Stimulated activated CD4-positive, alpha-beta T cell treated with anti-CD3 and anti-CD28 coated beads, Interleukin-4, amount 100 ng/mL, for 4 hours (primary cell): ENCODE results near the gene CCL3.
A peak's percentile ranks its signal among the peaks of the same experiment; 100 is the strongest.
"Not testable (repeated sequence)": the region's sequence is repeated elsewhere in the genome, so short reads cannot be mapped to it uniquely, and the experiment has no call there.

Source experiments
- DNase-seq, 2 experiments: peaks; one replicate each; pipeline ENCODE4 v3.0.0-alpha.2; 2020

CCL3 gene

DNA sequence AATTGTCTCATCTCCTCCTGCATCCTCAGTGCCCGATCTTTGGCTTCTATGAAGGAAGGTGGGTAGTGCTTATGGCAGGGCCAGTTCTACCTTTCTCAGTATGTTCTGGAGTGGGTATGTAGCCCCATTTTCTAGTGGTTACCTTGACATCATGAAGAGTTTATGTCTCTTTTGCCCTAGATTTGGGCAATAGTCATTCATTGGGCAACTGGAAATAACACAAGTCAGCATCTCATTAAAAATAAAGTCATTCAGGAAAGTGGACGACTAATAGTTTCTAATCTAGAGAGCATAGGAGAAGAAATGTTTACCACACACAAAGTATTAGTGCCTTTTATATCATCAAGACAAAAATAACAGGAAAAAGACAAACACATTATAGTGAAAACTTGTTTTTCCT lies 6.3 kb downstream of the CCL3 start:
- DNase-seq: not testable (repeated sequence)

DNA sequence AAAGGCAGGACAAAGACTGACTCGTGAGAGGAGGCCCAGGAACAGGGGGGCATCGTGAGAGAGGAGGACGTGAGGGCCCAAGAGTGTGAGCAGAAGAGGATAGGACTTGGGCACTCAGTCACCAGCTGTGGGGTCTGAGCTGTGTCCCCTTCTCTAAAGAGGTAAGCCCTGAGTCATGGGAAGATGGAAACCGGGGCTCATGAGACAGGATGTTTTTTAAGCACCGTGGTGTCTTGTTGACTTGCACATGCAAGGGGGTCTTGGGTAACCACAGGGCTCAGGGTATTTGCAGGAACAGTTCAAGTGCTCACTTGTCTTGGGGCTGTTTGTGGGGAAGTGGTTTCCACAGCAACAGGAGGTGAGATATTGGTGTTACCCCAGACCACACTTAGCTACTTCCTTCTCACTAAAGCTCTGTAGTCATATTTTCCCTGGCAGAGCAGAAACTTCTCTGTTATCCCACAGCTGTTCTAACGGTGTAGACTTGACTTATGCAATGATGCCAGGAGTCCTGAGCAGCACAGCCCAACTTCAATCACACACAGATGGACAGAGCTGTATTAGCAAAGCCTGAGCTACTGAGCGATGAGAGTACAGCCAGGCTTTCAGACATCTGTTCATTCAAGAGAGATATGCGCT lies 7.3 kb downstream of the CCL3 start:
- DNase-seq: peak in 1 of 2 experiments; percentile 23

DNA sequence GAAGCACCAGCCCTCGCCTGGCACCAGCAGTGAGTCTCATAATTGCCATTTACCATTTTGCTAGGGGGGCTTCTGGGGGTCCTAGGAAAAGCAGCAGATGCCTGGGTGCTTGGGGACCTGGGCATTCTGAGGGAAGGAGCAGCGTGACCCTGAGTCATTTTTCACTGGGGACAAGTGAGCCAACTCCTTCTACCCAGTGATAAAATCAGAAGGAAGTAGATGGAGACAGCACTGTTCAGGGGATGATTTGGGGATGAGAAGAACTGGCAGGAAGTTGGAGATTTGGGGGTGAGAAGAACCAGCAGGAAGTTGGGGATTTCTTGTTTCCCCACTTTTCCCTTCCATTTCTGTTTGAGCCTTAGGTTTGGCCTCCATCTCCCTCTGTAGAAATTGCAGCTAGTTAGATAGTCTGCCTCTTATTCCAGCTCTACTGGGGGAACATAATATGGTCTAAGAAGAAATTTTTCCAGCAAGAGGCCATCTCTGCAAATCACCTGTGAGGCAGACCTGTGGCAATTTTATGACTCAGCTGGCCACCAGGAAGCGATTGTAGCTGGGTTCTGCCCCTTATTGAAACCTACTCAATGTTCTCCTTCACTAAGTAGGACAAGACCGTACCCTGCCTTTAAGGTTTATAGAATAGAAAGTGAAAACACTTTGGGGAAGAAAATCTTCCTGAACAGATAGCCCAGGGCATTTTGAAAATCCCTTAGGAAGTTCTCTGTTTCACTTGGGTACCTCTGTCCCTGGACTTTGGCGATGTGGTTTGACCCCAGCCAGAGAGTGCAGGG lies 8.1 kb downstream of the CCL3 start:
- DNase-seq: not testable (repeated sequence)

DNA sequence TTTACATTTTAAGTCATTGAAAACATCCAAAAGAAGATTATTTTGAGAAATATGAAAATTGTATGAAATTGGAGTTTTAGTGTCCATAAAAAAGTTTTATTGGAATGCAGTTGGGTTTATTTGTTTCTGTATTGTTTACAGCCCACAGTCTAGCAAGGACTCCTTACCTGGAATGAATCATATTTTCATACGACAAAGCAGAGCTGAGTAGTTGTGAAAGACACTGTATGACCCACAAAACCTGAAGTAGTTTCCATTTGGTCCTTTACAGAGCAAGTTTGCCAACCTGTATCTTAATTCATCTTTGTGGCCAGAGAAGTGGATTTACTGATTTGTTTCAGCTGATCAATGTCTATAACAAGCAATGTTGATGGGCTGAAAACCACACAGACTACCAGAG lies 15.6 kb downstream of the CCL3 start:
- DNase-seq: no peak

DNA sequence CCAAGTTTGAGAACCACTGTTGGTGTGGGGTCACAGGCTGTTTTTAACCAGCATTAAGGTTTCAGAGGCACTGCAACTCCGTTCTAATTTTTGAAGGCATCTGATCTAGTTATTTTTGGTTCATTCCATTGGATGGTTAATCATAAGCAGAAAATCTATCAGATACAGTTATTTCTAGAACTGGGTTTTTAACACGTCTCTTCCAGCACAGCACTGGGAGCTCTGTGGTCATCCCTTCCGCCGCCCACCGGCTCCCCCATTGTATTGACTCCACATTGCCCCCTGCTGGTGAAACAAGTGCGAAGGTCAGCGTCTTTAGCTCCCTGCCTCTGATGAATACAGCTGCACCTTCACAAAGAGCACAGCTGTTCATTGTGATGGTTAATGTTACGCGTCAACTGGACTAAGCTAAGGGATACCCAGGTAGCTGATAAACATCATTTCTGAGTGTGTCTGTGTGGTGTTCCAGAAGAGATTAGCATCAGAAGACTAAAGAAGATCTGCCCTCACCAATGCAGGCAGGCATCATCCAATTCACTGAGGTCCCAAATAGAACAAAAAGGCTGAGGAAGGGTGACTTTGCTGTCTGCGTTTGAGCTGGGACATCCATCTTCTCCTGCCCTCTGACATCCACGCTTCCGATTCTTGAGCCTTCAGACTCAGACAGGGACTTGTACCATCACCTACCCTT lies 17.4 kb downstream of the CCL3 start:
- peak; percentile 36 to 52 for DNase-seq

DNA sequence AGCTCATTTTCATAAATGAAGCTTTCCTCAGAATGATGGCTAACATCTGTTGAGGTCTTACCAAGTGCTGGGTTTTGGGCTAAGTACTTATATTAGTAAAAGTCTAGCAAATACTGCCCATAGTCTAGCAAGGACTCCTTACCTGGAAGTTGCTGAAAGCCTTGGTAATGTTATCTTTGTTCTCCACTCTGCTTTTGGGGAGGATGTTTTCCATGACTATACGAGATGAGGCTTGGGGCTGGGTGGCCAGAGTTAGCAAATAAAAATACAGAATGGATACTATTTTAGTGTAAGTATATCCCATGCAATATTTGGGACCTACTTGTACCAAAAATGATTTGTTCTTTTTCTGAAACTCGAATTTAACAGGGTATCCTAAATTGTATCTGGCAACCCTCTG lies 18.2 kb downstream of the CCL3 start:
- DNase-seq: no peak

DNA sequence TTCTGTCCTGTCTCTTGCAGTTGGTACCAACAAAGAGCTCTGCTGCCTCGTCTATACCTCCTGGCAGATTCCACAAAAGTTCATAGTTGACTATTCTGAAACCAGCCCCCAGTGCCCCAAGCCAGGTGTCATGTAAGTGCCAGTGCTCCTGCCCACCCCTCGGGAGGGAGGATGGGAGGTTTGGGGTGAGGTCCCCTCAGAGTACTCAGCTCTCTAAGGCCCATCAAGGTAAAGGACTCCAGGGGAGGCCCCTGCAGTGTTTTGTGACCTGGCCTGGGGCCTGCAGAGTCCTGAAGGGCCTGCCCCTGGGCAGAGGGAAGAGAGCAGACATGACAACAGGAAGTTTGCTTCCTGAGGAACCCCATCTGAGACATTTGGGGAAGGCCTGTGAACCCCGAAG lies 19.5 kb downstream of the CCL3 start:
- no peak for DNase-seq

DNA sequence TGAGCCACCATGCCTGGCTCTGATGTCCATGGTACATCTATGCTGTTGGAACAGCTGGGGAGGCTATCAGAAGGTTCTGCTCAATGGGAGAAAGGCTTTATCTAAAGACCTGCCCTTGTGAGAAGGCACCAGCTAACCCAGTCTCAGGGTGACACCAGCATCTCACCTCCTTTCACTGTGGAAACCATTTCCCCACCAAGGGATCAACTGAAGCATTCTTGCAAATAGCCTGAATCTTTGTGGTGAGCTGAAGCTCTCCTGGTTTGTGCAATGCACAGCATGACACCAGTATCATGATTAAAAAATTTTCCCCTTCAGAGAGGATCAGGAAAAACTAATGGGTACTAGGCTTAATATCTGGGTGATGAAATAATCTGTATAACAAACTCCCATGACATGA lies 20.8 kb downstream of the CCL3 start:
- no peak for DNase-seq

DNA sequence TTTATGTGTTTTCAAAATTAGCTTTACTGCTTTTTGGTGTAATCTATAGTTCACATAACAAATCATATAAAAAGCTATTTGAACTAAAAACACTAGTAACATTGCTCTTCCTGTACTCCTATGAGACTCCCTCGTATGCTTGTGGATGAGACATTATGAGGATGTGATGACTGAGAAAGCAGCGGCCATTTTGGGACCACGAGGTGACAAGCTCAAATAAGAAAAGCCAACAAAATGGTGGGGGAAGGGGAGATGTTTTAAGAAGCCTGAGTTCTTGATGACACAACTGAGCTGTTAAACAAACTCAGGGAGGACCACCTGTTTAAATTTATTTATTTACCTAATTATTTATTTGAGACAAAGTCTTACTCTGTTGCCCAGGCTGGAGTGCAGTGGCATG lies 21.4 kb downstream of the CCL3 start:
- DNase-seq: no peak

DNA sequence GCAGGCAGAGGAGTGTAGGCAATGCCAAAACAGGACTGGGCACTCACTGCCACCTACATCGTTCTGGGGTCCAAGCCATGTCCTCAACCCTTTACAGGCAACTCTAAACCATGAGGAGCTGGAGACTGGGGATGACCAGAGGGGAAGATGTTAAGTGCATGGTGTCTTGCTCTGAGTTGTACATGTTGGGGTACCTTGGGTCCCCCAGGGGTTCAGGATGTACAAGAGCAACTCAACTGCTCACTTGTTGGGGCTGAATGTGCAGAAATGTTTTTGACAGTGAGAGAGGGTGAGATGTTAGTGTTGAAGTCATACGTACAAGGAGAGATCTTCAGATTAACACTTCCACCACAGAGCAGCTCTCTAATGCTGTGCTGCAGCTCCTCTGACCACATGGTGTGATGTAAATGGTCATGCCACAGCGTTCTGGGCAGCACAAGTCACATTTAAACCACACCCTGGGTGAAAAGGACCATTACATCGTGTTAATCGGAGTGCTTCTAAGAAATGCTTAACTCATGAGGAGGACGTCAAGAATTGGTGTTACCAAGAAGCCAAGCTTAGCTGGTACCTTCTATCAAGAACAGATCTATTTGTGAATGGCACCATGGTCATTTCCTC lies 23.5 kb downstream of the CCL3 start:
- no peak for DNase-seq

DNA sequence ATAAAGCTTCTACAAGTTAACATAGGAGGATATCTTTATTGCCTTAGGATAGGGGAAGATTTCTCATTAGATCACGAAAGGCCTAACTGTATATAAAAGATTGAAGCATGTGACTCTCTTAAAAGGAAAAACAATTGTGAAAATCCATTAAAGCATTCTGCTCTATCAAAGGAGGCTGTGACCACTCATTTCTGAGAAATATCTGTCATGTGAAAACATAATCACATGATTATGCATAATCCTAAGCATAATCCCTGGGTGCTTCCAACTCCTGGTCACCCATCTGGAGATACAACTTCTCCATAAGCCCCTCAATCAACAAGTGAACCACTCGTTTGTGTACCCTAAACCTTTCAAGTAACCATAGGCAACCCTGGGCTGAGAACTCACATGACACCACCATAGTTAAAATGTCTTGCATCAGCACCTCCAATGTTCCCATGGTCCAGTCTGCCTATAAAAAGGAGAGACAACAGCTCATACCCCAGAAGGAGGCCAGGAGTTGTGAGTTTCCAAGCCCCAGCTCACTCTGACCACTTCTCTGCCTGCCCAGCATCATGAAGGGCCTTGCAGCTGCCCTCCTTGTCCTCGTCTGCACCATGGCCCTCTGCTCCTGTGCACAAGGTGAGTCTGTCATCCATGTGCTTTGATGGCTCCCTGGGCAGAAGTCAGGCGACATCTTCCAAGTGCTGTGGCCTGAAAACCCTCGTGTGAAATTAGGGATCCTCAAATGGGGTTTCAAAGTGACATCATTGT lies 26.0 kb downstream of the CCL3 start, which contains the start of gene CCL18:
TSS of gene CCL18 (plus strand) at position 487 of the 756 bp plus-strand sequence. CDS start at position 558, 71 bp downstream.
- no peak for DNase-seq

DNA sequence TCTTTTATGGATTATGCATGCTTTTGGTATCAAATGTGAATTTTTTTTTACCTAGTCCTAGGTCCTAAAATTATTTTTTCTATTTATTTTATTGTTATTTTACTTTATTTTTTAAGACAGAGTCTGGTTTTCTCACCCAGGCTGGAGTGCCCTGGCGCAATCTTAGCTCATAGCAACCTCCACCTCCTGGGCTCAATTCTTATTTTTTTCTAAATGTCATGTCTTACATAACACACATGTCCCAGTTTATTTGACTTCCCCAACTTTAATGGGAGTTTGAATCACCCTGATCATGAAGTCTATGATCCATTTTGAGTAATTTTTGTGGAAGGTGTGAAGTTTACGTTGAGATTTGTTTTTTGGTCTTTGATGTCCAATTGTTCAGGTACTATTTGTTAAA lies 29.1 kb downstream of the CCL3 start:
- DNase-seq: no peak

DNA sequence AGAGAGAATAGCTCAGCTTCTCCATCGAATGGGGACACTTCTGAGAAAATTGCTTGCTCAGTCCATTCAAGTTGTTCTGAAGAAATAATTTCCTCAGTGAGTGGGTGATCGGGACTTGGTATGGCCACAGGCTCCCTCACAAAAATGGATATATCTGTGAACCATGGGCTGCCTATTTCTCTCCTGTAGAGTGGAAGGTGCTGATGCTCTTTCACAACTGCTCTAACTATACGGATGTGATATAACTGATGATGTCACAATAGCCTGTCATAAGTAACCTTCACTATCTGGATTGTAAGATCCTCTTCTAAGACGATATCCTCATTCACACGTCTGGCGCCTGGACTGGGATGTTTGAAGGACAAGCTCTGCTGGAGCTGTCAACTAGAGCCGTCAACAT lies 30.5 kb downstream of the CCL3 start:
- DNase-seq: no peak

DNA sequence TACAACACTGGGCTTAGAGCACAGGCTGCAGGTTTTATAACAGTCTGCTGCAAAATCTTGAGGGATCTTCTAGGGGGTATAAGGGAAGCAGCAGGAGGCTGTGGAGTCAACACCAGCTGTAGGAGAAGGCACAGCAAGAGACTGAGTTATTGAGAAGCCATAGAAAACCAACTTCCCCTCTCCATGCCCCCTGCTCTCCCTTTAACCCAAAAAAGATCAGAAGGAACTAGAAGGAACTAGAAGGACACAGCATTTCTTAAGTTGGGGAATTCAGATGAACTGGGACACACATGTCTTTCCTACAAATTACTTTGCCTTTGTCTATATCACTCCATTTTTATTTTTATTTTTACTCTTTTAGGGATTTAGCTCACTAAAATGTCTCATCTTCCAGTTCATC lies 32.0 kb downstream of the CCL3 start:
- DNase-seq: no peak

DNA sequence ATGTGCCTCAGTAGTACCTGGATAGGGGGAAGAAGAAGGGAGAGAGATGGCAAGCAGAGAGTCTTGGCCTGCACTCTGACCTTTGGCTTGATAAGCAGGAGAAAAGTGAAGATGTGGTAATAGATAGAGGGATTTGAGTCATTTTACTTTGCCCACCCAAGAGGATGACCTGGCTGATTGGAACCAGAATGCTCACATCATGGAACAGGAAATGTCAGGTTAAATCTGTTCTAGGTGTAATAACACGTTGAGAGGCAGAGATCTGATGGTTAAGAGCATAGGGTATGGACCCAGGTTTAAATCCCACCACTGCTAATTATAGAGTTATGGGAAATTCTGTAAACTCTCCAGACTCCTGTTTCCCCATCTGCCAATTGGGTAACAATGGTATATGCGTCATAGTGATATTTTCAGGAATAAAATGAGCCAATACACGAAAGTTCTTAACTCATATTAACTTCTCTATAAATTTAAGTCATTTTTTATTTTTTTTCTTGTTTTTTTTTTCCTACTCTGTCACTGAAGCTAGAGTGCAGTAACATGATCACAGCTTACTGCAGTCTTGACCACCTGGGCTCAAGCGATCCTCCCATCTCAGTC lies 33.9 kb downstream of the CCL3 start:
- no peak for DNase-seq

DNA sequence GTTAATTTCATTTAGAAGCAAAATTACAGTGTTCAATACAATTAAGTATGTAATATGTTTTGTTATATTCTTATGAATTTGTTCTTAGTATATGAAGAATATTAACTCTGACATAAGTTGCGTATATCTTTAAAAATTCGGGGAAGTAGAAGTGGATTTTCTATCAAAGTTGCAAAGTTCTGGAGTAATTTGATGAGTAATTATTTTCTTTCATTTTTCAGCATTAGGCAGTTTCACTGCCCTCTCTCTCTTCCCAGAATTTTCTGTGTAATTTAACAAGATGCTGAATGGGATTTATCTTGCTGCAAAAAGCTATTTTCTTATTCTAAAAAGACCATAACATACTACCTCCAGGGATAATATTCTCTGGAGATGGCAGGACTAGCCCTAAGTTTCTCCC lies 34.8 kb downstream of the CCL3 start:
- no peak for DNase-seq

DNA sequence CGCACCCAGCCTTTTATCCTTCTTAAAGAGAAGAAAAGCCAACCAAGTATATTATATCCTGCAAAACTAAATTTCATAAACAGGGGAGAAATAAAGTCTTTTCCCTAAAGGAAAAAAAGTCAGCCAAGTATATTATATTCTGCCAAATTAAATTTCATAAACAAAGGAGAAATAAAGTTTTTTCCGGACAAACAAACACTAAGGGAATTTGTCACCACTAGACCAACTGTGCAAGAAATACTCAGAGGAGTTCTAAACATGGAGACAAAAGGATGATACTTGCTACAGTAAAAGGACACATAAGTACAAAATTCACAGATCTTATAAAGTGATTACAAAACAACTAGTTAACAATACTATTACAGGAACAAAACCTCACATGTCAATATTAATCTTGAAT lies 40.3 kb downstream of the CCL3 start:
- DNase-seq: no peak

DNA sequence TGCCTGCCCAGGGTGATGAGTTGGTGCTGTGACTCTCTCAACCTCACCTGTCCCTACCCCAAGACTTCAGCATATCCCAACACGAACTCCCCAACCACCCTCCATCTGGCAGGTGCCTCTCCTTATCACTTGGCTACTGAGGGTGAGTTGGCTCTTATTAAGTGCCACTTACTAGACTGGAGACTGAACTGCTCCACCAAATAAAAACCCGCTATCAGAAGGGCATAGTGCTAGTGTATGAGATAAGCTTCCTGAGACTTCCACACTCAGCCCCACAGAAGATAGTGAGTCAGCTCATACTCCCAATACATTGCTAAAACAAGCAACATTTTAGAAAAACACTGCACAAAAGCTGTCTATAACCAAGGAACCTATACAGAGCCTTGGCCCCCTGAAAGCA lies 41.9 kb downstream of the CCL3 start:
- DNase-seq: no peak
